Stromal cell of bone marrow (primary cell): ENCODE measurements around the gene PCDH8.
"Not testable (repeated sequence)": the region's sequence is repeated elsewhere in the genome, so short reads cannot be mapped to it uniquely, and the experiment has no call there.

Experiments
- DNase-seq: peaks from one replicate; pipeline ENCODE4 v3.0.0-alpha.2; 2012; ENCODE audit warnings: low read depth

Gene PCDH8

GRCh38 chr13:52850072-52850395 is 1.6 kb upstream of the PCDH8 start:
- no peak for DNase-seq

- no peak for DNase-seq
Measured at GRCh38 chr13:52849291-52850071, 1.0 kb upstream of the PCDH8 start.

- no peak for DNase-seq
Measured at GRCh38 chr13:52847682-52848432, 583 bp downstream of the PCDH8 start.

GRCh38 chr13:52847322-52847681 is 1.1 kb downstream of the PCDH8 start:
- no peak for DNase-seq

- no peak for DNase-seq
Measured at GRCh38 chr13:52846567-52847321, 1.7 kb downstream of the PCDH8 start.

GRCh38 chr13:52845766-52846566 is 2.5 kb downstream of the PCDH8 start:
- no peak for DNase-seq

GRCh38 chr13:52845334-52845761 is 3.1 kb downstream of the PCDH8 start:
- DNase-seq = no peak

GRCh38 chr13:52844836-52845235 is 3.6 kb downstream of the PCDH8 start:
- no peak for DNase-seq

GRCh38 chr13:52842441-52842840 is 6.0 kb downstream of the PCDH8 start:
- no peak for DNase-seq

- no peak for DNase-seq
Measured at GRCh38 chr13:52840066-52840465, 8.4 kb downstream of the PCDH8 start.

- no peak for DNase-seq
Measured at GRCh38 chr13:52838433-52839107, 9.9 kb downstream of the PCDH8 start.

- no peak for DNase-seq
Measured at GRCh38 chr13:52837850-52838249, 10.6 kb downstream of the PCDH8 start.

- no peak for DNase-seq
Measured at GRCh38 chr13:52835071-52835839, 13.2 kb downstream of the PCDH8 start.

GRCh38 chr13:52833296-52833875 is 15.1 kb downstream of the PCDH8 start:
- DNase-seq = no peak

- DNase-seq = no peak
Measured at GRCh38 chr13:52832313-52832712, 16.1 kb downstream of the PCDH8 start.

- no peak for DNase-seq
Measured at GRCh38 chr13:52830946-52831345, 17.5 kb downstream of the PCDH8 start.

GRCh38 chr13:52827839-52828238 is 20.6 kb downstream of the PCDH8 start:
- no peak for DNase-seq

- DNase-seq = not testable (repeated sequence)
Measured at GRCh38 chr13:52817886-52818285, 30.6 kb downstream of the PCDH8 start.

GRCh38 chr13:52815330-52815729 is 33.1 kb downstream of the PCDH8 start:
- DNase-seq = no peak

GRCh38 chr13:52812941-52813340 is 35.5 kb downstream of the PCDH8 start:
- DNase-seq = no peak
